ENCODE data around the gene DLG2.

DLG2 gene

GRCh38 chr11:83612891-83613766 lies 2014.0 kb downstream of the DLG2 start:
- TF ChIP-seq CTCF (IDR thresholded peaks at IDR 0.05) = no peak

GRCh38 chr11:83611600-83611999 lies 2015.5 kb downstream of the DLG2 start:
- TF ChIP-seq CTCF (IDR thresholded peaks at IDR 0.05) = no peak

GRCh38 chr11:83611031-83611430 lies 2016.1 kb downstream of the DLG2 start:
- TF ChIP-seq CTCF (IDR thresholded peaks at IDR 0.05) = no peak

GRCh38 chr11:83609191-83609590 lies 2018.0 kb downstream of the DLG2 start:
- no peak for TF ChIP-seq CTCF (IDR thresholded peaks at IDR 0.05)

- TF ChIP-seq CTCF (IDR thresholded peaks at IDR 0.05) = no peak
These were observed 2018.6 kb downstream of the DLG2 start for GRCh38 chr11:83608571-83608970.

GRCh38 chr11:83601914-83602527 lies 2025.1 kb downstream of the DLG2 start:
- no peak for TF ChIP-seq CTCF (IDR thresholded peaks at IDR 0.05)

- no peak for TF ChIP-seq CTCF (IDR thresholded peaks at IDR 0.05)
These were observed 2025.8 kb downstream of the DLG2 start for GRCh38 chr11:83601201-83601913.

Measured in LNCAP (cell line).